K562 (cell line): Measurements from ENCODE around the gene GSTA3. TPM values are rescaled to one million over a fixed set of nuclear protein-coding genes. Genes with fewer than 3 reads are reported as not detected.

ENCODE experiments used
- ELF2 ChIP-seq: fragments of 250-450 bp; sonication (Bioruptor Pico); IDR thresholded peaks from 2 replicates; pipeline ENCODE4 v1.5.0; 2021; ENCODE audit warnings: mild to moderate bottlenecking
- KLF13 ChIP-seq: fragments of 450-650 bp; IDR thresholded peaks from 2 replicates; pipeline ENCODE4 v1.6.1; 2016; ENCODE audit warnings: missing genetic modification characterization, low read depth, mild to moderate bottlenecking, missing compliant biosample characterization, moderate library complexity, borderline replicate concordance
- POLR2AphosphoS2 ChIP-seq: IDR thresholded peaks from 2 replicates; pipeline ENCODE4 v1.6.1; 2012; ENCODE audit warnings: low read length, improper control_type of control experiment
- YY1 ChIP-seq, 3 experiments: IDR thresholded peaks; 2 replicates each; pipeline ENCODE4 v1.6.1; 2011; ENCODE audit warnings: low read length in 2 of 3, mild to moderate bottlenecking in 2 of 3, moderate library complexity in 2 of 3, borderline replicate concordance in 1 of 3, control low read depth in 1 of 3, low read depth in 1 of 3; ENCODE audit not compliant: insufficient read depth in 3 of 3, insufficient replicate concordance in 2 of 3, control insufficient read depth in 1 of 3, insufficient read length in 1 of 3; ENCODE audit errors: extremely low read depth in 1 of 3
- ZC3H11A ChIP-seq: IDR thresholded peaks from 2 replicates; pipeline ENCODE4 v1.6.1; 2012; ENCODE audit warnings: low read depth, low read length, improper control_type of control experiment
- polyA plus RNA-seq, 8 experiments: library from polyadenylated mRNA; depleted of rRNA in 4 of 8; stranded (reverse) in 5 of 8; unstranded in 3 of 8; fragments of >200 nt; fragmentation: Nextera tagmentation in 2 of 8; fragmentation: Illumina TruSeq in 1 of 8; extraction: Ambion mirVana in 2 of 8; extraction: Trizol in 1 of 8; gene quantifications; 2 replicates each; pipeline versions ENCODE4 v1.2.1 to v1.2.3, GENCODE V29; 2011 to 2014; ENCODE audit warnings: inconsistent platforms in 1 of 8, missing spikeins in 1 of 8
- total RNA-seq, 7 experiments: library from RNA; depleted of rRNA in 6 of 7; stranded (reverse); fragments of >200 nt in 6 of 7; fragmentation: Illumina TruSeq in 2 of 7; extraction: Trizol in 2 of 7; gene quantifications; 2 replicates each; pipeline versions ENCODE4 v1.2.1 to v1.2.3, GENCODE V29; 2011 to 2021; ENCODE audit warnings: low replicate concordance in 1 of 7
- TF ChIP-seq, protein P1 (sequence below): fragments of 450-650 bp; IDR thresholded peaks from 2 replicates; pipeline ENCODE4 v1.6.1; 2016; ENCODE audit warnings: antibody characterized with exemption

Gene GSTA3
- total and polyA plus RNA-seq, 9 of the 15 experiments (the other 6 are each of a cell fraction or from before 2014, with no cell fraction given) = not detected

GRCh38 chr6:52849137-52849536 lies 60.4 kb downstream of the GSTA3 start (continued):
- no peak for TF ChIP-seq YY1 (IDR thresholded peaks at IDR 0.05; ENCODE audit: borderline replicate concordance in 1 of 3, control insufficient read depth in 1 of 3, extremely low read depth in 1 of 3, insufficient read depth in 3 of 3, insufficient read length in 1 of 3, insufficient replicate concordance in 2 of 3, low read depth in 1 of 3, low read length in 2 of 3)
- no peak for TF ChIP-seq POLR2AphosphoS2
- no peak for TF ChIP-seq ZC3H11A
- TF ChIP-seq, protein P1, sequence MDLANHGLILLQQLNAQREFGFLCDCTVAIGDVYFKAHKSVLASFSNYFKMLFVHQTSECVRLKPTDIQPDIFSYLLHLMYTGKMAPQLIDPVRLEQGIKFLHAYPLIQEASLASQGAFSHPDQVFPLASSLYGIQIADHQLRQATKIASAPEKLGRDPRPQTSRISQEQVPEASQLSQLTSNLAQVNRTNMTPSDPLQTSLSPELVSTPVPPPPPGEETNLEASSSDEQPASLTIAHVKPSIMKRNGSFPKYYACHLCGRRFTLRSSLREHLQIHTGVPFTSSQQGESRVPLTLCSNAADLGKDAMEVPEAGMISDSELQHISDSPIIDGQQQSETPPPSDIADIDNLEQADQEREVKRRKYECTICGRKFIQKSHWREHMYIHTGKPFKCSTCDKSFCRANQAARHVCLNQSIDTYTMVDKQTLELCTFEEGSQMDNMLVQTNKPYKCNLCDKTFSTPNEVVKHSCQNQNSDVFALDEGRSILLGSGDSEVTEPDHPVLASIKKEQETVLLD = no peak
- no peak for TF ChIP-seq ELF2
- no peak for TF ChIP-seq KLF13 (tag)

Other genes with a start within 250 kb of the GSTA3 start
Only the 7 nearest of the 8 such genes appear.
- gene TMEM14A, start 238.6 kb downstream of the GSTA3 start, total RNA-seq (2014; rRNA removed) = 3.5 and 5.4 TPM in 2 replicates
- 9.5 and 10.2 TPM in 2 replicates for gene TMEM14A, start 238.6 kb downstream of the GSTA3 start, total RNA-seq (2014; rRNA removed; fragmentation: Illumina TruSeq; extraction: Trizol)
- 8.5 and 10.0 TPM in 2 replicates for gene TMEM14A, start 238.6 kb downstream of the GSTA3 start, total RNA-seq (2015; rRNA removed; fragmentation: Illumina TruSeq; extraction: Trizol)
- gene TMEM14A, start 238.6 kb downstream of the GSTA3 start, total RNA-seq (2021) = 7.4 and 8.1 TPM in 2 replicates
- 6.1 and 10.7 TPM in 2 replicates for gene TMEM14A, start 238.6 kb downstream of the GSTA3 start, polyA plus RNA-seq (2011; rRNA removed)
- gene TMEM14A, start 238.6 kb downstream of the GSTA3 start, polyA plus RNA-seq (2014; fragmentation: Illumina TruSeq; extraction: Trizol) = 6.1 and 6.9 TPM in 2 replicates
- 10 to 100 TPM; 32.5 to 43.3 TPM for gene TMEM14A, start 238.6 kb downstream of the GSTA3 start, polyA plus RNA-seq (2014; fragmentation: Nextera tagmentation; extraction: Ambion mirVana)
- 6.2 and 8.0 TPM in 2 replicates for gene TMEM14A, start 238.6 kb downstream of the GSTA3 start, polyA plus RNA-seq (2014; rRNA removed)
- gene GSTA2, start 146.2 kb downstream of the GSTA3 start, total RNA-seq (2014; rRNA removed) = 0.12 TPM in 1 of 2 replicates, not detected in the other
- gene GSTA2, start 146.2 kb downstream of the GSTA3 start, total RNA-seq (2014; rRNA removed; fragmentation: Illumina TruSeq; extraction: Trizol) = 0.11 TPM in 1 of 2 replicates, not detected in the other
- 0.14 TPM in 1 of 2 replicates, not detected in the other for gene GSTA2, start 146.2 kb downstream of the GSTA3 start, total RNA-seq (2015; rRNA removed; fragmentation: Illumina TruSeq; extraction: Trizol)
- gene GSTA2, start 146.2 kb downstream of the GSTA3 start, total RNA-seq (2021) = not detected in 2 replicates
- 0.15 TPM in 1 of 2 replicates, not detected in the other for gene GSTA2, start 146.2 kb downstream of the GSTA3 start, polyA plus RNA-seq (2011; rRNA removed)
- 0.12 TPM in 1 of 2 replicates, not detected in the other for gene GSTA2, start 146.2 kb downstream of the GSTA3 start, polyA plus RNA-seq (2014; fragmentation: Illumina TruSeq; extraction: Trizol)
- under 1 TPM; 0.18 to 0.24 TPM for gene GSTA2, start 146.2 kb downstream of the GSTA3 start, polyA plus RNA-seq (2014; fragmentation: Nextera tagmentation; extraction: Ambion mirVana)
- gene GSTA2, start 146.2 kb downstream of the GSTA3 start, polyA plus RNA-seq (2014; rRNA removed) = 0.08 and 0.13 TPM in 2 replicates
- gene GSTA1, start 105.9 kb downstream of the GSTA3 start, total RNA-seq (2014; rRNA removed) = not detected in 2 replicates
- not detected in 2 replicates for gene GSTA1, start 105.9 kb downstream of the GSTA3 start, total RNA-seq (2014; rRNA removed; fragmentation: Illumina TruSeq; extraction: Trizol)
- not detected in 2 replicates for gene GSTA1, start 105.9 kb downstream of the GSTA3 start, total RNA-seq (2015; rRNA removed; fragmentation: Illumina TruSeq; extraction: Trizol)
- gene GSTA1, start 105.9 kb downstream of the GSTA3 start, total RNA-seq (2021) = 0.42 and 0.45 TPM in 2 replicates
- gene GSTA1, start 105.9 kb downstream of the GSTA3 start, polyA plus RNA-seq (2011; rRNA removed) = not detected in 2 replicates
- gene GSTA1, start 105.9 kb downstream of the GSTA3 start, polyA plus RNA-seq (2014; fragmentation: Illumina TruSeq; extraction: Trizol) = not detected in 2 replicates
- not detected for gene GSTA1, start 105.9 kb downstream of the GSTA3 start, polyA plus RNA-seq (2014; fragmentation: Nextera tagmentation; extraction: Ambion mirVana)
- gene GSTA1, start 105.9 kb downstream of the GSTA3 start, polyA plus RNA-seq (2014; rRNA removed) = not detected in 2 replicates
- not detected in 2 replicates for gene GSTA5, start 68.9 kb downstream of the GSTA3 start, total RNA-seq (2014; rRNA removed)
- gene GSTA5, start 68.9 kb downstream of the GSTA3 start, total RNA-seq (2014; rRNA removed; fragmentation: Illumina TruSeq; extraction: Trizol) = not detected in 2 replicates
- not detected in 2 replicates for gene GSTA5, start 68.9 kb downstream of the GSTA3 start, total RNA-seq (2015; rRNA removed; fragmentation: Illumina TruSeq; extraction: Trizol)
- gene GSTA5, start 68.9 kb downstream of the GSTA3 start, total RNA-seq (2021) = not detected in 2 replicates
- gene GSTA5, start 68.9 kb downstream of the GSTA3 start, polyA plus RNA-seq (2011; rRNA removed) = not detected in 2 replicates
- not detected in 2 replicates for gene GSTA5, start 68.9 kb downstream of the GSTA3 start, polyA plus RNA-seq (2014; fragmentation: Illumina TruSeq; extraction: Trizol)
- gene GSTA5, start 68.9 kb downstream of the GSTA3 start, polyA plus RNA-seq (2014; fragmentation: Nextera tagmentation; extraction: Ambion mirVana) = not detected
- gene GSTA5, start 68.9 kb downstream of the GSTA3 start, polyA plus RNA-seq (2014; rRNA removed) = not detected in 2 replicates
- 1.3 and 1.5 TPM in 2 replicates for gene GSTA4, start 85.6 kb upstream of the GSTA3 start, total RNA-seq (2014; rRNA removed)
- gene GSTA4, start 85.6 kb upstream of the GSTA3 start, total RNA-seq (2014; rRNA removed; fragmentation: Illumina TruSeq; extraction: Trizol) = 1.7 and 2.0 TPM in 2 replicates
- gene GSTA4, start 85.6 kb upstream of the GSTA3 start, total RNA-seq (2015; rRNA removed; fragmentation: Illumina TruSeq; extraction: Trizol) = 0.98 and 1.7 TPM in 2 replicates
- gene GSTA4, start 85.6 kb upstream of the GSTA3 start, total RNA-seq (2021) = 0.89 and 1.4 TPM in 2 replicates
- gene GSTA4, start 85.6 kb upstream of the GSTA3 start, polyA plus RNA-seq (2011; rRNA removed) = 3.1 and 3.4 TPM in 2 replicates
- gene GSTA4, start 85.6 kb upstream of the GSTA3 start, polyA plus RNA-seq (2014; fragmentation: Illumina TruSeq; extraction: Trizol) = 2.4 and 2.8 TPM in 2 replicates
- 1 to 10 TPM; 2.6 to 4.0 TPM for gene GSTA4, start 85.6 kb upstream of the GSTA3 start, polyA plus RNA-seq (2014; fragmentation: Nextera tagmentation; extraction: Ambion mirVana)
- gene GSTA4, start 85.6 kb upstream of the GSTA3 start, polyA plus RNA-seq (2014; rRNA removed) = 2.0 and 2.6 TPM in 2 replicates
- 2.0 and 2.9 TPM in 2 replicates for gene CILK1, start 152.1 kb upstream of the GSTA3 start, total RNA-seq (2014; rRNA removed)
- 4.9 and 5.0 TPM in 2 replicates for gene CILK1, start 152.1 kb upstream of the GSTA3 start, total RNA-seq (2014; rRNA removed; fragmentation: Illumina TruSeq; extraction: Trizol)
- gene CILK1, start 152.1 kb upstream of the GSTA3 start, total RNA-seq (2015; rRNA removed; fragmentation: Illumina TruSeq; extraction: Trizol) = 4.3 TPM in 2 replicates
- gene CILK1, start 152.1 kb upstream of the GSTA3 start, total RNA-seq (2021) = 4.4 and 4.5 TPM in 2 replicates
- 4.3 and 4.4 TPM in 2 replicates for gene CILK1, start 152.1 kb upstream of the GSTA3 start, polyA plus RNA-seq (2011; rRNA removed)
- gene CILK1, start 152.1 kb upstream of the GSTA3 start, polyA plus RNA-seq (2014; fragmentation: Illumina TruSeq; extraction: Trizol) = 4.5 and 5.0 TPM in 2 replicates
- 1 to 10 TPM; 1.4 to 1.6 TPM for gene CILK1, start 152.1 kb upstream of the GSTA3 start, polyA plus RNA-seq (2014; fragmentation: Nextera tagmentation; extraction: Ambion mirVana)
- 3.5 and 4.1 TPM in 2 replicates for gene CILK1, start 152.1 kb upstream of the GSTA3 start, polyA plus RNA-seq (2014; rRNA removed)
- gene FBXO9, start 155.7 kb upstream of the GSTA3 start, total RNA-seq (2014; rRNA removed) = 27.6 and 44.5 TPM in 2 replicates
- gene FBXO9, start 155.7 kb upstream of the GSTA3 start, total RNA-seq (2014; rRNA removed; fragmentation: Illumina TruSeq; extraction: Trizol) = 52.5 and 61.7 TPM in 2 replicates
- 49.6 and 52.6 TPM in 2 replicates for gene FBXO9, start 155.7 kb upstream of the GSTA3 start, total RNA-seq (2015; rRNA removed; fragmentation: Illumina TruSeq; extraction: Trizol)
- 79.9 and 85.3 TPM in 2 replicates for gene FBXO9, start 155.7 kb upstream of the GSTA3 start, total RNA-seq (2021)
- gene FBXO9, start 155.7 kb upstream of the GSTA3 start, polyA plus RNA-seq (2011; rRNA removed) = 80.2 and 80.9 TPM in 2 replicates
- gene FBXO9, start 155.7 kb upstream of the GSTA3 start, polyA plus RNA-seq (2014; fragmentation: Illumina TruSeq; extraction: Trizol) = 53.6 and 61.7 TPM in 2 replicates
- gene FBXO9, start 155.7 kb upstream of the GSTA3 start, polyA plus RNA-seq (2014; fragmentation: Nextera tagmentation; extraction: Ambion mirVana) = 10 to 100 TPM; 10.1 to 12.6 TPM
- 48.3 and 51.4 TPM in 2 replicates for gene FBXO9, start 155.7 kb upstream of the GSTA3 start, polyA plus RNA-seq (2014; rRNA removed)